NCI-H1417 (cell line): ENCODE data around the gene GRWD1.
"Not testable (repeated sequence)": the region's sequence is repeated elsewhere in the genome, so short reads cannot be mapped to it uniquely, and the experiment has no call there.

Experiments
- DNase-seq, 3 experiments: peaks; one replicate each; lab custom pipeline; 2025; lab: John Stamatoyannopoulos, UW

GRWD1 gene

DNA sequence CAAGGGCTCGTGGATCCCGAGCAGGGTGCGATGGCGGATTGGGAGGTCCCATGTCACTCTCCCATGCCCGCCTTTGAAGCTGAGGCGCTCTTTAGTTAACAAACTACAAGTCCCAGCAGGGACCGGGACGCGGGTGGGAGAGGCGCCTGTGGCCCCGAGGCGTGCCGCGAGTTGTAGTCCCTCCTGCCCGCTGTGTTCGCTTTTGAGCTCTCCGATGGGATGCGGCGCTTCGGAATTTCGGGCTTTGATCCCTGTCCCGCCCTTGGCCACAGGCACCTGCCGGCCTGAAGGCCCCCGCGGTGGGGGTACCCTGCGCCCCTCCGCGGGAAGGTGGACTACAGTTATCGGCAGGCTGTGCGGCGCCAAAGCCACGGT, 34.4 kb downstream of the GRWD1 start:
- no peak for DNase-seq

DNA sequence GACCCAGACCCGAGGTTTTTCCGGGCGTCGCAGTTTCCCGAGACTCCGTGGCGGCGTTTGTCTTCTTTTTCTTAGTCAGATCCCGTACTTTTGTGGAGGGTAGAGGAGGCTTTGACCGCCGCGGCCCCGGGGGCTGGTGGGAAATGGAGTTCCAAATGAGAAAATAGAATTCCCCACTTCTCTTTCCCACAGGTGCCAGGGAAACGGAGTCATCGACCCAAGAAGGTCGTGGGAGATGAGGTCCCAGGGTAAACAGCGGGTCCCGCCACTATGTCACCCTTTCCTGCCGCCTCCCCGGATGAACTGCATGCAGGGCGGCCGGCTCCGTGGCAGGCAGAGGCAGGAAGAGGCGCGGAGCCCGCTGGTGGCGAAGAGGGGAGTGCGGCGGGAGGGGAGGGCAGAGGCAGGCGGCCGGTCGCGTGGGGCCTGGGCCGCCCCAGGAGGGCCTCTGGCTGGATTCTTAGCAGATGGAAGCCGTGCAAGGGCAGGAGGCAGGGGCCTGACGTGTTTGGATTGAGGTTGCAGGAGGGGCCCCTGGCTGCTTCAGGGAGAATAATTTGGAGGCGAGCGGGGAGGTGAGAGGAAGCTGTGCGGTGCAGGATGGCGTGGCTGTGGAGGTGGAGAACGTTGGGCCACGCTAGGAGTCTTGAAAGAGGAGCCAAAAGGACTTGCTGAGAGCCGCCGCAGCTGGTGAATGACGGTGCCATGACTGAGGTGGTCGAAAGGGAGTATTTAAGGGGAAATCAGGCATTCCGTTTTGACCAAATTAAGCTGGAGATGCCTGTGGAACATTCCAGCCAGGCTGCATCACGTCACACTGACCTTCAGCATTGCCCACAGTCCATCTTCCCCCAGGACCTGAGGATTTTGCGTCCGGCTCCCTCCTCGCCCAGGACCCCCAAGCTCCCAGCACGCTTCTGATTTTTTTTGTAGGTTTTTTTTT, 35.0 kb downstream of the GRWD1 start:
- DNase-seq: no peak

DNA sequence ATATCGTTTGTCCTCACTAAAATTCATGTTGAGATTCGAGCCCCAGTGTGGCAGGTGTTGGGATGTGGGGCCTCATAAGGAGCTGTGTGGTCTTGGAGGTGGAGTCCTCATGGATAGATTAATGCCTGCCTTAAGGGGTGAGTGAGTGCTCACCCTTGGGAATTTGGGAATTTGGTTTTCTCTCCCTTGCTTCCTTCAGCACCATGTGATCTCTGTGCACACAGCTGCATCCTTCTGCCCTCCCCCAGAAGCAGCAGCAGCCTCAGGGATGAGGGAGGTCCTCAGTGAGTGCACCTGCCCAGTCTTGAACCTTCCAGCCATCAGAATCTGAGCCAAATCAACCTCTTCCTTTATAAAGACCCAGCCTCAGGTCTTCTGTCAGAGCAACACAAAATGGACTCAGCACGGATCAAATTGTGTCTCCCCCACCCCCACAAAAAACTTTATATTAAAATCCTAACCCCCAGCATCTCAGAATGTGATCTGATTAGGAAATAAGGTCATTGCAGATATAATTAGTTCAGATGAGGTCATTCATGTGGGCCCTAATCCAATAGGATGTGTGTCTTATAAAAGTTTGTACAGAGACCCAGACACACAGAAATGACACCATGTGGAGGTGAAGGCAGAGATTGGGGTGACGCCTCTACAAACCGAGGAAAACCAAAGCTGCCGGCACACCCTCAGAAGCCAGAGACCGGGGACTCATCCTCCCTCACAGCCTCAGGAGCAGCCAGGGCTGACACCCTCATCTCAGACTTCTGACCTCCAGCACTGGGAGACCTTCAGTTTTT, 36.3 kb downstream of the GRWD1 start:
- DNase-seq: peak in 2 of 3 experiments; percentile 35 to 54

DNA sequence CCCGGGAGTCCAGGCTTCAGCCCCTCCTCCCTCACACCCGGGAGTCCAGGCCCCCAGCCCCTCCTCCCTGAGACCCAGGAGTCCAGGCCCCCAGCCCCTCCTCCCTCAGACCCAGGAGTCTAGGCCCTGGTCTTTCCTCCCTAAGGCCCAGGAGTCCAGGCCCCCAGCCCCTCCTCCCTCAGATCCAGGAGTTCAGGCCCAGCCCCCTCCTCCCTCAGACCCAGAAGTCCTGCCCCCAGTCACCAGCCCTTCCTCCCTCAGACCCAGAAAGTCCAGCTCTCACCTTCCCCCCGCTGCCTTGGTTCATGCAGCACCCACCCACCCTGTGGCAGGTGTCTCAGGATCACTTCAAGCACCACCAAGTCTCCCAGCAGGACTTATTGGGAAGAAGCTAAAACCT, 37.5 kb downstream of the GRWD1 start:
- no peak for DNase-seq

DNA sequence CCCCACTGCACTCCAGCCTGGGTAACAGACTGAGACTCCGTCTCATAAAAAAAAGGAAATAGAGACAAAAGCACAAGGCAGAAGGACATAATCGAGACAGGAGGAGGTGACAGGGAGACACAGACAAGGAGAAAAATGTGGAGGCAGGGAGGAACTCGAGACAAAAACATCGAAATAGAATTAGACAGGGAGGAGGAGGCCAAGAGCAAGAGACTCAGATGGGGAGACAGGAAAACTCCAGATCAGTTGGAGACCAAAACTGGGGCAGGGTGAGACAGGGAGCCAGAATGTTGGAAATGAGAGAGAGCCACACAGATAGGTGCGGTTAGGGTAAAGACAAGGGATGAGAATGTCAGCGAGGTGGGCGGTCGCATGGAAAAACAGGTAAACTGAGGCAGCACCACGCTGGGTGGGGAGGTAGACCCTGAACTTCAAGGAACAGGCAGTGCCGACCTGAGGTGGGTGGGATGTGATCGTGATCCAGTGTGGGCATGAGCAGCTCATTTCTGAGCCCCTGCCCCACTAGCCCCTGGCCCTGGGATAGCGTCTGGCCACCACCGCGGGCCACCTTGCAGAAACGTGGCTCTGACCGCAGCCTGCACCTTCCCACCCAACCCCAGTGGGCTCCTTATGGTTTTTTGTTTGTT, 38.6 kb downstream of the GRWD1 start:
- DNase-seq: no peak

DNA sequence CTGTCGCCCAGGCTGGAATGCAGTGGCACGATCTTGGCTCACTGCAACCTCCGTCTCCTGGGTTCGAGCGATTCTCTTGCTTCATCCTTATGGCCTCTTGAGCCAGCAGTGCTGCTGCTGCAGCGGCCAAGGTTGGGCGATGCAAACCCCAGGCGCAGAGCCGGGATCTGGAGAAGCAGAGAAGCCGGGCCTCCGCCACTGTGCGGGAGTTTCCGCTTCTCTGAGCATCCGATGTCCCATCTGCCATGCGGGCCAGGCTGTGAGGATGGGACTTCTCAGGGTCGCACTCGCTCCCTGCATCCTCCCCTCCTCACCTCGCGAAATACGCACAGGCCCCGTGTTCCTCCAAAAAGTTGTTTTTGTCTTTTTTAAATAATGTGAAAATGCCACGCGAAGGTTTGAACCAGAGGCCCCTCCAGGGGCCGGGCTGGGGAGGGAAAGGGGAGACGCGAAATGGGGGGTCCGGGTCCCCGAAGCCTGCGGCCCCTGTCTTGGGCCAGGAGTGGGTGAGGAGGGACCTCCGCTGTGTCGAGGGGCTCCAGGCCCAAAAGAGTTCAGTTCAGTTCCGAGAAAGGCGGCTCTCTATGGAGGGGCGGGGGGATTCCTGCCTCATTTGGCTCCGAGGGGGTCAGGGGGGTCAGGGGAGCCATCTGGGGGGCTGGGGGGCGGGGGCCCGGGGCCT, 39.3 kb downstream of the GRWD1 start:
- no peak for DNase-seq

DNA sequence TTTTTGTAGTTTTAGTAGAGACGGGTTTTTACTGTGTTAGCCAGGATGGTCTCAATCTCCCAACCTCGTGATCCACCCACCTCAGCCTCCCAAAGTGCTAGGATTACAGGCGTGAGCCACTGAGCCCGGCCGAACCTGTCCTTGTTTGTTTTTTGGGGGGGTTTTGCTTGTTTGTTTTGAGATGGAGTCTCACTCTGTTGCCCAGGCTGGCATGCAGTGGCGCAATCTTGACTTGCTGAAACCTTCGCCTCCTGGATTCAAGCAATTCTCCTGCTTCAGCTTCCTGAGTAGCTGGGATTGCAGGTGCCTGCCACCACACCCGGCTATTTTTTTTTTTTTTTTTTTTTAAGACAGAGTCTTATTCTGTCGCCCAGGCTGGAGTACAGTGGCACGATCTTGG, 40.9 kb downstream of the GRWD1 start:
- DNase-seq: not testable (repeated sequence)

DNA sequence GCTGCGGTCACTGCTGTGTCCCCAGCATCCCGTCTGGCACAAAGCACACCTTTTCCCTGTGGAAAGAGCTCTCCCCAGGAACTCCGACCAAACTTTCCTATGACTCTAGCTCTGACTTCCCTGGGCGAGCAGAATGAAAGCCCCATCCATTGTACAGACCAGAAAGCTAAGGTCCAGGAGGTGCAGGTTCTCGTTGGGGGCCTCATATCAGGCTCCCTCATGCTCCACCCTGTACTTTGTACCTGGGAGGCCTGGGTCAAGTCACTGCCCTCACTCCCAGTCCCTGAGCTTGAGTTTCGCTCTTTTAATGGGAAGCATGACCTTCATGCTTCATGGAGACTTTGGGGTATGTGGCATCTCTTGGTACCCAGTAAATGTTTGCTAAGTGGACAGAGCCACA, 41.8 kb downstream of the GRWD1 start:
- no peak for DNase-seq

DNA sequence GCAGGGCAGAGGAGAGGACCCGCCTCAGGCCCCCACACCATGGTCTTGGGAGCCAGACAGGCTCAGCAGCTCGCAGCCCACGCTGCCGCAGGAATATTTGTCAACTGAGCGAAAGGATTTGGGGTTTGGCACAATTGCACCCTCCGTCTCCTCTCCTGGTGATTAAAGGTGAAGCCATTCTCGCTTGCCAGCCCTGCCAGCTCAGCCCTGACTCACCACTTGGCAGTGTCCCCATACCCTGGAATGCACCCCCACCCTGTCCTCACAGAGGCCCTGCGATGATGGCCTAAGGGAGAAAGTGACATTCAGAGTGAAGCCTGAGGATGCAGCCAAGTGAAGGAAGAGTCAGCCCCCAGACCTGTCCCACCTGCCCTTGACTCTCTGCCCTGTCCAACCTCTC, 42.2 kb downstream of the GRWD1 start:
- no peak for DNase-seq

DNA sequence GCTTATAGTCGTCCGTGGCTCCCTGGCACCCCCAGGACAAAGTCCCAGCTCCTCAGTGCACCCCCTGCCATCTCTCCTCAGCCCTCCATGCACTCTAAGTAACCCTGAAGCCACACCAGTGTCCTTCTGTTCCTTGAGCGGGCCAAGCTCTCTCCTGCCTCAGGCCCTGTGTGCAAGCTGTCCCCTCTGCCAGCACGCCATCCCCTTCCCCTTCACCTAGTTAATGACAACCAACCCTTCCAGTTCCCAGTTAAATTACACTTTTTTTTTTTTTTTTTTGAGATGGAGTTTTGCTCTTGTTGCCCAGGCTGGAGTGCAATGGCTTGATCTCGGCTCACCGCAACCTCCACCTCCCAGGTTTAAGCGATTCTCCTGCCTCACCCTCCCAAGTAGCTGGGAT, 42.7 kb downstream of the GRWD1 start:
- DNase-seq: not testable (repeated sequence)

DNA sequence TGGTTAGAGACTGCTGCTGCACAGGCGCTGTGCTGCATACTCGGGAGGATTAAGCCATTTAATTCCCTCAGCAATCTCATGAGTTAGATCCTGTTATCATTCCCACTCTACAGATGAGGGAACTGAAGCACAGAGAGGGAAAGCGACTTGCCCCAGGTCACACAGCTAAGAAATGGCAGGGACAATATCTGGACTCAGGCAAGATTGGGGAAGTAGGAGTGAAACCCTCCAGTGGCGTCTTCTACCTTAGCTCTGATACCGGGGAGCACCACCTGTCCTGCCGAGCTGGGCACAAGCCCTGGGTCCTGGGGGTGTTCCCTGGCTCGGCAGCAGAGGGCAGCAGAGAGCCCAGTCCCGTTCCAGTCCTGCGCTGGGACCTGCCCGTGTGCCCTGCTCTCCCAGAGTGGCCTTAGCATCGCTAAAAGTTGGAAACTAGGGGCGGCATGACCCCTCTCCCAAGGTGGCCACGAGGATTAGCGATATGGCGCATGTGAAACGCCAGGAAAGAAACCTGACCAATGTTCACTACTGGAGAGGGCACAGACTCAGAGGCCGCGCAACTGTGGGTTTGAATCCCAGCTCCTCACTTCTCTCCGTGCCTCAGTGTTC, 43.9 kb downstream of the GRWD1 start:
- DNase-seq: peak in 2 of 3 experiments; percentile 42 to 75

DNA sequence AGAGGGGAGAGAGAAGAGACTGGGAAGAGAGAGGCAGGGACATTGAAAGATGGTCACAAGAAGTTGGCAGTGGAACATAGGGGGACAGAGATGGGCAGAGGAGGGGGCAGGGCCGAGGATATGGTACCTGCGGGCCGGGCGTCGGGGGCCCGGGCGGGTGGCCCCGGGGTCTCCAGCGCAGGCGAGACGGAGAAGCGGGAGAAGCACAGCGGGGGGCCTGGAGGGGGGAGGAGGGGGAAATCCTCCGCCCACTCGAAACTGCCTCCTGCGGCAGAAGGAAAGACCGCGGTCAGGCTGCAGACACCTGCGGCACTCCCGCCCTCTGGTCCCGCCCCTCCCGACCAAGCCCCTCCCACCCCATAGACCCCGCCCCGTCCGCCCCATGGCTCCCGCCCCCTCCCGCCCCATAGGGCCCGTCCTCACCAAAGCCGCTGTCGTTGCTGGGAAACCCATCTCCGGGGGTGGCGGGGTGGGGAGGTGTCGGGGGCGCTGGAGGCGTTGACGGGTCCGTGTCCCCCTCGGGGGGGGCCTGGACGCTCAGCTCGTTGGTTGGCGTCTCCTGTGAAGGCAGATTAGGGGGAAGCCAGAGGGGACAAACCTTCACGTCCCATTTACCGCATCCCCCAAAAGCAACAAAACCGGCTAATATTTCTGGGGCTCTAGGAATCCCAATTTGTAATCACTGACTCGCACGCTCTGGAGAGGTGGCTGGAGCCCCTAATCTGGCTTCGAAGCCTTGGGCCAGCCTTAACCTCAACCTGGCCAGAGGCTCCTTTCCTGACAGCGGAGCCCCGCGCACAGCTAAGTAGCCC, 45.4 kb downstream of the GRWD1 start:
- DNase-seq: peak; percentile 64 to 78 (median 74)

DNA sequence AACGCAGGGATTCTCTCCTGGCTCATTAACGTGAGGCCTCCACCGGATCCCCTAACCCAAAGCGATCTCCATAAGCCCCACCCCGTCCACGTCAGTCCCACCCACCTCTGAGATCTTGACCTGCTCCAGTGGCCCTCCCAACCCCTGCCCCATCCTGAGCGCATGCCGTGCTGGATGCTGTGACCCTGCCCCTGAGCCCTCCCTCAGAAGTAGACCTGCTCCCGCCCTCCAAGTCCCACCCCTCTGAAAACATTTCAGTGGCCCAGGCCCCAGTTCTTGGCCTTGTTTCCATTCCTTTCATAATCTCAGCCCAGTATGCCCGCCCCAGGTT, 46.0 kb downstream of the GRWD1 start:
- no peak for DNase-seq

DNA sequence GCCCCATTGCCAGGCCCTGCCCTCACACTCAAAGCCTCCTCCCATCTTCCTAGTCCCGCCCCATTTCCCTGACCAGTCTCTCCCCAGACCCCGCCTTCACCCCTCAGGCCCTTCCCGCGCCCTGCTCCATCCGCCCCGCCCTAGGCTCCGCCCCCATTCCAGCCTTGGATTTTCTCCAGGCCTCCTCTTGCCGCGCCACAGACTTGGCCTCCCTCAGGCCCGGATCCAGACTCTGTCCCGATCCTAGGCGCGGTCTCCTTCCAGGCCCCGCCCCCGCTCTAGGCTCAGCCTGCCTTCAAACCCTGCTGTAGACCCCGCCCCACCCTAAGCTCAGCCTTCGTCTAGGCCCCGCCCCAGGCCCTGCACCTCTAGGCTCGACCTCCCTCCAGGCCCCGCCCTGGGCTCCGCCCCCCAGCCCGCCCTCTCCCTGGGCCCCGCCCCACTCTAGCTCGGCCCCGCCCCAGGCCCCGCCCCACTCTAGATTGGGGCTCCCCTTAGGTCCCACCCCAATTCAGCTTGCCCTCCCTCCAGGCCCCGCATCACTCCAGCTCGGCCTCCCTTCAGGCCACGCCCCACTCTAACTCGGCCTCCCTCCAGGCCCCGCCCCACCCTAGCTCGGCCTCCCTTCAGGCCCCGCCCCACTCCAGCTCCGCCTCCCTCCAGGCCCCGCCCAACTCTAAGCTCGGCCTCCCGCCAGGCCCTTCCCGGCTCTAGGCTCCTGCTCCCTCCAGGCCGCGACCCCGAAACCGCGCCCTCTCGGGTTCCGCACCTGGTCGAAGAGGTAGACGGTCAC, 47.3 kb downstream of the GRWD1 start:
- peak; percentile 97 to 100 (median 99) for DNase-seq

DNA sequence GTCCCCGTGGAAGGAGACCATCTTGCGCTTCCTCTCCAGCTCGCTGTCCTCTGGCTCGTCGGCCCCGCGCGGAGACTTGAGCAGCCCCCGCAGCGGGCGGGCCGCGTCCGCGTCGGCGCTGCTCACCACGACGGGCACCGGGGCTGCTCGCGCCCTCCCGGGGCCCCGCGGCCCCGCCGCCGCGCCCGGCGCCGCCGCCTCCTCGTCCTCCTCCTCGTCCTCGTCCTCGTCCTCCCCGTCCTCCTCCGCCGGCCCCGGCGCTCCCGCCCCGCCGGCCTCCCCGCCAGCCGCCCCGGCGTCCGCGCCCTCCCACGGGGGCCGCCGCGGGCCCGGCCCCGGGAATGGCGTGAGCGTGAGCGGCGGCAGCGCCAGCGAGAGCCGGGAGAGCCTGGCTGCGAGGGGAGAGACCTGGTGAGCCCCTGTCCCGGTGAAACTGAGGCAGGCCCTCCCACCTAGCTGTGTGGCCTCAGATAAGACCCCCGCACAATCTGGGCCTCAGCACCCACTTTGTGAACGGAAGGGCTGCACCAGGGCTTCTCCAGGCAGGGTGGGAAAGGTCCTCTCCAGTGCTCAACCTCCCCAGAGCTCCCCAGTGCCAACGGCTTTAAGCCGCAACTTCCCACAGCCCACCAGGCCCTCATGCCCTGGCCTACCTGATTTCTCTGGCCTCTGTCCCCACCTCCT, 48.1 kb downstream of the GRWD1 start:
- DNase-seq: peak in 1 of 3 experiments; percentile 29

DNA sequence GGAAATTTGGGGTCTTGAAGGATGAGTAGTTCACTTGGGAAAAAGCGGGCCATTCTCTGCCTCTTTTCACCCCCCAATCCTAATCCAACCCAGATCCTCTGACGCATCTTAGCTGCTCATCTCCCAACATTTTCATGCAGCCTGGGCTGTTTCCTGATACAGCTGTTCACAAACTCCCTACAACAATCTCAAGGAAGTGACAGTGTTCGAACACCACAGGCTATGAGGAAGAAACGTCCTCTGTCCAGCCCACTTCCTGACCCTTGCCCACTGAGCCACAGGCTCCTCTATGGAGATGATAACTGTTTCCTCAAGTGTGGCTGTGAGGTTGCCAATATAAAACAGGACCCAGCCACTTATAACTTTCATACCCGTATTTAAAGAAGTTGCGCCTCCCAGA, 49.6 kb downstream of the GRWD1 start:
- no peak for DNase-seq

DNA sequence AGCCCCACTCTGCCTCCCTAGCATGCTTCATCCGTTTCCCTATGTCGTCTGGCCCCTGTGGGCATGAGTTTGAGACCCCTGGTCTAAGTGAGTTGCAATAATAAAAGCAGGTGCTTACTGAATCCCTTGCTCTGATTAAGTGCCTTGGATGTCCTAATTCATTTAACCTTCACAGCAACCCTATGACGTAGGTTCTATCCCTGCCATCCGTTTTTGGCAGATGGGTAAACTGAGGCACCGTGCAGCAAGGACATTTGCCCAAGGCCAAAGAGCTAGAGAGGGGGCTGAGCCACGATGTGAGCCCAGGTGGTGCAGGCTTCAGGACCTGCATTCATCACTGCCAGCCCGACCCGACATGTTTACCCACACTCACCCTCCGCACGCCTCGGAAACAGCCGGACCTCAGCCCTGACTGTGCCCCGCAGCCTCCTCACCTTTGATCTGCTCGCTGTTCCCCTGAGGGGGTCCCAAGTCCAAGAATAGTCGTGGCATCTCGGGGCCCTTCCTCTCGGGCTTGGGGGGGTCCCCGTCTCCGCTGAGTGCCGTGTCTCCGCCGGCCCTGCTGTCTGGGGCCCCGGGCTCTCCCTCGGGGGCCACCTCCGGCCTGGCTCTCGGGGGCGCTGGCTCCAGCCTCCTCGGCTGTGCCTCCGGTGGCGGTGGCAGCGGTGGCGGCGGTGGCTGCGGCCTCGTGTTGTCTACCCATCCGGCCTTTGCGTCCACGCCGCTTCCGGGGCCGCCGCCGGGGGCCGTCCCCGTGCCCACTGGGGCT, 51.4 kb downstream of the GRWD1 start:
- DNase-seq: no peak

DNA sequence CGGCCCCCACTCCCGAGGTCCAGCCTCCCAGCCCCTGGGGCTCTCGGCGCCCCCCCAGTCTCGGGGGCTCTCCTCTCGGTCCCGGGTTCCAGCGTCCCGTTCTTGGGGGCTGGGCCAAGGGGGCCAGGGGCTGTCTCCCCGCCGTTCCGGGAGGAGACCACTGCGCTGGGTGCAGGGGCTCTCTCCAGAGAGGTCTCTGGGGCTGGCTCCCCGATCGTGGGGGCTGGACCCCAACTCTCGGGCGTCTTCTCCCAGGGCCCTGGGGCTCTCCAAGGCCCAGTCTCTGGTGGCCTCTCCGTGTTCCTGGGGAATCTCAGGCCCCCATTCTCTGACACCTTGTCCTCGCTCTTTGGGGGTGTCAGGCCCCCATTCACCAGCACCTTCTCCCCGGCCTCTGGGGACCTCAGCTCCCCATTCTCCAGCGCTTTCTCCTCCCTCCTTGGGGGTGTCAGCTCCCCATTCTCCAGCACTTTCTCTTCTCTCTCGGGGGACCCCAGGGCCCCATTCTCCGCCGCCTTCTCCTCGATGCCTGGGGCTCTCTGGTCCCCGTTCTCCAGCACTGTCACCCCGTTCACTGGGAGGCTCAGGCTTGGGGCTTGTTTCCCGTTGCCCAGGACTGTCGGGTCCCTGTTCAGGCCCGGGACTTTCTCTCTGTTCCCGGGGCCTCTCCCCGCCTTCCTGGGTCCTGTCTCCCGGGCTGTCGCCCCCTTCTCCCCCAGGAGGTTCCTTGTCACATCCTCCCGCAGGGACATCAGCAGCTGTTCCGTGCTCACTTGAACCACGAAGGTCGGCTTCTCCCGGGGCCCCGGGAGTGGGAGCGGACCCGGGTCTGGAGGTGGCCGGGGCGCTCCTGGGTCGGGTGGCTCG, 52.2 kb downstream of the GRWD1 start:
- DNase-seq: no peak
